Activated CD4-positive, alpha-beta memory T cell treated with anti-CD3 and anti-CD28 coated beads for 36 hours (primary cell): Measurements from ENCODE around the gene EEA1. TPM values are rescaled to one million over a fixed set of nuclear protein-coding genes. Genes with fewer than 3 reads are reported as not detected.

Source experiments
- CTCF ChIA-PET: fragments of 350-600 bp; sonication (Branson Sonifier 250); formaldehyde crosslinking; loops from one replicate; lab custom pipeline; 2021; ENCODE audit warnings: antibody characterized with exemption, inconsistent platforms; lab: Charles Lee
- POLR2A ChIA-PET: fragments of 350-600 bp; sonication (Branson Sonifier 250); formaldehyde crosslinking; loops from one replicate; lab custom pipeline; 2021; ENCODE audit warnings: antibody characterized with exemption; lab: Charles Lee
- DNase-seq: peaks from one replicate; pipeline ENCODE4 v3.0.0-alpha.2; 2020
- H3K27ac Mint-ChIP-seq: one replicate; pipeline ENCODE4 v1.8.0; 2021; ENCODE audit warnings: mixed read lengths
- H3K27me3 Mint-ChIP-seq: one replicate; pipeline ENCODE4 v1.8.0; 2021; ENCODE audit warnings: mixed read lengths
- H3K36me3 Mint-ChIP-seq: one replicate; pipeline ENCODE4 v1.8.0; 2021; ENCODE audit warnings: mixed read lengths
- H3K4me1 Mint-ChIP-seq: one replicate; pipeline ENCODE4 v1.8.0; 2021; ENCODE audit warnings: low read depth, mixed read lengths
- H3K4me3 Mint-ChIP-seq: one replicate; pipeline ENCODE4 v1.8.0; 2021; ENCODE audit warnings: mild to moderate bottlenecking, mixed read lengths
- H3K9me3 Mint-ChIP-seq: one replicate; pipeline ENCODE4 v1.8.0; 2021; ENCODE audit warnings: mixed read lengths
- intact Hi-C: fragments of 100-400 bp; cut with micrococcal nuclease; formaldehyde crosslinking; loops from one replicate; pipeline ENCODE4 v1.15.1; 2023
- total RNA-seq, 2 experiments: library from RNA; stranded (reverse); gene quantifications; one replicate each; pipeline ENCODE4 v1.2.3, GENCODE V29; 2021

Gene EEA1
- total RNA-seq, 2 experiments from 2014 or later, result 17.5 to 17.7 TPM

DNA sequence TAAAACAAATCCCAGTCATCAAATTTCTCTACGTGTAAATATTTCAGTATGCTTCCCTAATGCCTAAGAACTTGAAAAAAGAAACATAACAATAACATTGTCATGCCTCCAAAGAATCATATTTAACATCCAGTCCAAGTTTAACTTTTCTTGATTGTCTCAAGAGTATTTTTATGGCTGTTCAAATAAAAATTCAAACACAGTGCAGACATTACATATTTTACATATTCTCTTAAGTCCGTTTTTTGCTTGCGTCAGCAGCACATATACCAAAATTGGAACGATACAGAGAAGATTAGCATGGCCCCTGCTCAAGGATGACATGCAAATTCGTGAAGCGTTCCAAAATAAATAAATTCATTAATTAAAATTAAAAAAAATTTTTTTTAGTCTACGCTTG, 23.3 kb upstream of the EEA1 start:
- no peak overlapping the region for H3K27ac Mint-ChIP-seq
- POLR2A ChIA-PET, result no interaction called here

DNA sequence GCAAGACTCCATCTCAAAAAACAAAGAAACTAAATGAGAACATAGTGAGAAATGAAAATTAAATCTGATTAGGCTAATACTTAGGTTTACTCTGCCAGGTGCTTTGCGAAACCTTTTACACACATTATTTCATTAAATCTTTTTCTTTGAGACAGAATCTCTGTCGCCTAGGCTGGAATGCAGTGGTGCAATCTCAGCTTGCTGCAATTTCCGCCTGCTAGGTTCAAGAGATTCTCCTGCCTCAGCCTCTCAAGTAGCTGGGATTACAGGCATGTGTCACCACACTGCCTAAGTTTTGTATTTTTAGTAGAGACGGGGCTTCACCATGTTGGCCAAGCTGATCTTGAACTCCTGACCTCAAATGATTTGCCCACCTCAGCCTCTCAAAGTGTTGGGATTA, 21.9 kb upstream of the EEA1 start:
- intact Hi-C loops, result no loop called here
- no peak overlapping the region for H3K4me3 Mint-ChIP-seq
- no peak overlapping the region for H3K27ac Mint-ChIP-seq
- ChIA-PET CTCF (no interaction called here), POLR2A (no interaction called here)
- H3K27me3 Mint-ChIP-seq, result peaks cover 5% of the 10 kb centered on the region
- H3K4me1 Mint-ChIP-seq, result no peaks in the 10 kb centered on the region
- no peaks in the 10 kb centered on the region for H3K9me3 Mint-ChIP-seq
- H3K36me3 Mint-ChIP-seq, result peaks cover 2% of the 10 kb centered on the region
- DNase-seq, result no peak

More for the DNA sequence above, 23.3 kb upstream of the EEA1 start:
- no peak for DNase-seq
- Mint-ChIP-seq H3K36me3 (peaks cover 2% of the 10 kb centered on the region), H3K4me3 (no peak overlapping the region), H3K4me1 (no peaks in the 10 kb centered on the region), H3K27me3 (peaks cover 3% of the 10 kb centered on the region), H3K9me3 (no peaks in the 10 kb centered on the region)
- intact Hi-C loops, result no loop called here
- CTCF ChIA-PET, result no interaction called here

DNA sequence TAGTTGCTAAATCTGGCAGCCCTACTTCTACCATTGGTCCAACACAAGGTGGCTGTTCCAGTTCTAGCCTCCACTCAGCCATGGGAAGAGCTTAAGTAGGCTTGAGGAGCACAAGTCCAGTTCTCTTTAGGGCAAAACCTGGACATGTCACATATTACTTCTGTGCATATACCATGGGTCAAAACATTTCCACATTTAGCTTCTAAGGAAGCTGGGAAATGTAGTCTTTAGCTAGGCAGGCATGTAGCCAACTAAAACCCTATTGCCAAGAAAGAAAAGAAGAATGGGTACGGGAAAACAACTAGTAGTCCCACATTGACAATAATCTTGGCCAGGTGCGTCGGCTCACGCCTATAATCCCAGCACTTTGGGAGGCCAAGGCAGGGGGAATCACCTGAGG, 20.9 kb upstream of the EEA1 start:
- Mint-ChIP-seq H3K36me3 (peaks cover 2% of the 10 kb centered on the region), H3K9me3 (no peaks in the 10 kb centered on the region), H3K4me1 (no peaks in the 10 kb centered on the region), H3K4me3 (no peak overlapping the region), H3K27me3 (peaks cover 5% of the 10 kb centered on the region), H3K27ac (no peak overlapping the region)
- POLR2A ChIA-PET, result no interaction called here
- no peak for DNase-seq
- intact Hi-C loops, result no loop called here
- CTCF ChIA-PET, result no interaction called here

DNA sequence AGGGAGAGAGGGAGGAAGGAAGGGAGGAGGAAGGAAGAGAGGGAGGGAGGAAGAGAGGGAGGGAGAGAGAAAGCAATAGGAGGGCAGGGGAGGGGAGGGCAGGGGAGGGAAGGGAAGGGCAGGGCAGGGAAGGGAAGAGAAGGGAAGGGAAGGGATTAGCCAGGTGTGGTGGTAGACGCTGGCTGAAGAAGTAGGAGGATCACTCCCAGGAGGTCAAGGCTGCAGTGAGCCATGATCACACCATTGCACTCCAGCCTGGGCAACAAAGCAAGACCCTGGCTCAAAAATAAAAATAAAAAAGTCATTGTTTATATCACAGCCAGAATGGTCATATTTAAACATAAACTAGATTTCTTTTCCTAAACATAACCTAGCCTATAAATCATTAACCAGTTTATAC, 20.4 kb upstream of the EEA1 start:
- POLR2A ChIA-PET, result no interaction called here
- Mint-ChIP-seq H3K4me1 (no peaks in the 10 kb centered on the region), H3K9me3 (no peaks in the 10 kb centered on the region), H3K27ac (no peak overlapping the region), H3K4me3 (no peak overlapping the region), H3K36me3 (peaks cover 2% of the 10 kb centered on the region), H3K27me3 (peaks cover 5% of the 10 kb centered on the region)
- DNase-seq, result no peak
- intact Hi-C loops, result no loop called here
- CTCF ChIA-PET, result no interaction called here

DNA sequence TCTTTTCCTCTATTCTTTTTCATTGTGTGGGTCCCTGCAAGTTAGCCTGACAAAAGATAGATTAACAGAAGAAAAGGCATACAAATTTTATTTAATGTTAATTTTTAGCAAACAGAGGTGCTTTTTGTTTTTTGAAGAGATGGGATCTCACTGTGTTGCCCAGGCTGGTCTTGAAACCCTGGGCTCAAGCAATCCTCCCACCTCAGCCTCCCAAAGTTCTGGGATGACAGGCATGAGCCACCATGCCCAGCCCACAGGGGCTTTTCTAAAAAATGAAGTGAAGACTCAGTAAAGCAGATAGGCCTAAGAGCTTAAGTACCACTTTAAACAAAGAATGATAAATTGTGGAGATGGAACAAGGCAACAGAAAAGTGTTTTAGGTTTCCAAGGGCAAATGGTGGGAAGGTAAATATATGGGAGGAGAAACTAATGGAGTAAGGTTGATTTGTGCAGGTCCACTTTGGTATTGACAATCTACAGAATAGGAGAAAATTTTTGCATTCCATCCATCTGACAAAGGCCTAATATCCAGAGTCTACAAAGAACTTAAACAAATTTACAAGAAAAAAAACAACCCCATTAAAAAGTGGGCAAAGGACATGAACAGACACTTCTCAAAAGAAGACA, 18.6 kb upstream of the EEA1 start:
- Mint-ChIP-seq H3K9me3 (no peaks in the 10 kb centered on the region), H3K4me1 (no peaks in the 10 kb centered on the region), H3K27ac (no peak overlapping the region), H3K4me3 (no peak overlapping the region), H3K36me3 (peaks cover 2% of the 10 kb centered on the region), H3K27me3 (peaks cover 5% of the 10 kb centered on the region)
- ChIA-PET CTCF (no interaction called here), POLR2A (no interaction called here)
- no peak for DNase-seq
- intact Hi-C loops, result no loop called here

DNA sequence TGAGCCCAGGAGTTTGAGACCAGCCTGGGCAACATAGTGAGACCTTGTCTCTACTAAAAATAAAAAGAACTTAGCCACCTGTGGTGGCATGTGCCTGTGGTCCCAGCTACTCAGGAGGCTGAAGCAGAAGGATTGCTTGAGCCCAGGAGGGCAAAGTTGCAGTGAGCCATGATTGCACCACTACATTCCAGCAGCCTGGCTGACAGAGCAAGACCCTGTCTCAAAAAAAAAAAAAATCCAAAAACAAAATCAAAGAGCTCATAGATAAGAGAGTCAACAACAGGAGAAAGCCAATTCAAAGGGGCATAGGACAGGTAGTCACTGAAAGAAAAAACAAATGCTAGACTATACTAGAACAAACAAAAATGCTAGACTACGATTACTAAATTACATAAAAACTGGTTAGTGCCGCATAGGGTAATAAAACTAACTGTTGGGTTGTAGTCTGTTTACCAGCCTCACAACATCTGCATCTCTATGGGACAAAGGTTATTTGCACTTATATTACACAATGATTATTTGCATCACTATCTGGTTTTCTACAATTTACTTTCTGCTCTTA, 16.6 kb upstream of the EEA1 start:
- DNase-seq, result no peak
- Mint-ChIP-seq H3K36me3 (peaks cover 2% of the 10 kb centered on the region), H3K4me3 (no peak overlapping the region), H3K27ac (no peak overlapping the region), H3K9me3 (no peaks in the 10 kb centered on the region), H3K27me3 (peaks cover 2% of the 10 kb centered on the region), H3K4me1 (no peaks in the 10 kb centered on the region)
- POLR2A ChIA-PET, result no interaction called here
- CTCF ChIA-PET, result no interaction called here
- intact Hi-C loops, result no loop called here

DNA sequence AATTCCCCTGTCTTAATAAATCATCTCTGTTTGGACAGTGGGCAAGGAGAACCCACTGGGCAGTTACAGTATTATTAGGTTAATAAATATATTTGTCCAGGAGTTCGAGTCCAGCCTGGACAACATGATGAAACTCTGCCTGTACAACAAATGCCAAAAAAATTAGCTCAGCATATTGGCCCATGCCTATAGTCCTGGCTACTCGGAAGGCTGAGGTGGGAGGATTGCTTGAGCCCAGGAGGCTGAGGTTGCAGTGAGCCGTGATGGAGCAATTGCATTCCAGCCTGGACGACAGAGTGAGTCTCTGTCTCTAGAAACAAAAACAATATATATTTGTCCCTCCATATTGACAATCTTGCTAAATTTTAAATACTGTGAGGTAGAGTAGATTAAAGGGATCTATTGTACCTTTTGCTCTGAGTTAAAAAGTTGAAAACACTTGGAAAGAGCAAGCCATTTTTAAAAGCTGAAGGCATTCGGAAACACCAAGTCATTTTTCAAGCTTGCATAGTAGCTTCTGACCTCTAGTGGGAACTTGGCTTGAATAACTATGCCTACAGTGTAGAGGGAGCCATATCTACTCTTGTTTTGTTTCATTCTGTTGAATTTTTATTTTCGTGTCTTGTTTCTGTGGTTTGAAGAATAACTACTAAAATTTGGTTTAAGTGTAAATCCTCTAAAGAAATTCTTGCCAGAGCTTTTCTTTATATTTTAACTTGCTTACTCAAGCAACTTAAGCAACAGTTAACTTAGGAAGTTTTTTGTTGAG, 14.6 kb upstream of the EEA1 start:
- no peak overlapping the region for H3K27ac Mint-ChIP-seq
- POLR2A ChIA-PET, result no interaction called here
- peaks cover 2% of the 10 kb centered on the region for H3K27me3 Mint-ChIP-seq
- intact Hi-C loops, result no loop called here
- CTCF ChIA-PET, result interaction anchor here (0.6 to 0.7 kb wide), 2 partner anchors 65 to 158 kb away, joined by 3 to 4 read pairs; no protein-coding TSS in a partner anchor
- no peaks in the 10 kb centered on the region for H3K9me3 Mint-ChIP-seq
- no peak overlapping the region for H3K4me3 Mint-ChIP-seq
- no peak for DNase-seq
- H3K36me3 Mint-ChIP-seq, result peaks cover 2% of the 10 kb centered on the region
- no peaks in the 10 kb centered on the region for H3K4me1 Mint-ChIP-seq

DNA sequence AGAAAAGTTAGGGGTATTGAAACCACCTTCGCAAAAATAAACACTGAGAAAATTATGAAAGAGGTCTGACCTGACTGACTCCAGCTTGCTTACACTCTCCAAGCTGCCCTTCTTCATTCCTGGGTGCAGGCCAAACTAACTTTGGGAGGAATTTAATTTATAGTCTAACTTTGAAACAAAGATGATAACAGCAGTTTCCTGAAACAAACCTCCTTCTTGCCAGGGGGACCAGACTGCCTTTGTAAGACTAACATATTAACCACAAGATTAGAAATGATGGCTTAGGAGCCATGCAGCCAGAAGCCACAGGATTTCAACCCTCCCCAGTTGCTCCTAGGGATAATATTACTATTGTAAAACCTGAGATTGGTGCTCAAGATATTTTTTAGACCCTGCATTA, 13.8 kb upstream of the EEA1 start:
- Mint-ChIP-seq H3K4me3 (no peak overlapping the region), H3K36me3 (peaks cover 2% of the 10 kb centered on the region), H3K4me1 (no peaks in the 10 kb centered on the region), H3K9me3 (no peaks in the 10 kb centered on the region), H3K27ac (no peak overlapping the region), H3K27me3 (peaks cover 2% of the 10 kb centered on the region)
- intact Hi-C loops, result no loop called here
- POLR2A ChIA-PET, result no interaction called here
- CTCF ChIA-PET, result no interaction called here
- DNase-seq, result no peak

DNA sequence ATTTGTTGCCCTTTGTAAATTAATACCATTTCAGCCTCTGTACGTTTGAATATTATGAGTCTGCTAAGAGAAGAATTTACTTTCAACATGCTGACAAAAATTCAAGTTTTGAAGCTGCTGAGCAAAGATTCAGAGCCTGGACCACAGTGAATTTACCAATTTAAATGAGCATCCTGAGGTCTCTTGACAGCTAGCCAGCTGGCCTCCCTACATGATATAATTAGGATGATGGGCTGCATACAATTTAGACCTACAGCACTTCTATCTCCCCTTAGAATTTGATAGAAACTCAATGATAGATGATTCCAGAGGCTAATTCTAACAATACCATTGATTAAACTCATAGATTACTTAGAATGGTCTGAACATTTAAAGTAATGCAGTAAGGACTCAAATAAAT, 10.0 kb upstream of the EEA1 start:
- intact Hi-C loops, result no loop called here
- Mint-ChIP-seq H3K36me3 (no peaks in the 10 kb centered on the region), H3K27ac (no peak overlapping the region), H3K27me3 (no peaks in the 10 kb centered on the region), H3K9me3 (no peaks in the 10 kb centered on the region), H3K4me1 (no peaks in the 10 kb centered on the region), H3K4me3 (no peak overlapping the region)
- POLR2A ChIA-PET, result no interaction called here
- CTCF ChIA-PET, result interaction anchor here (0.6 kb wide), 1 partner anchor 15 kb away, joined by 3 read pairs; no protein-coding TSS in a partner anchor
- no peak for DNase-seq

DNA sequence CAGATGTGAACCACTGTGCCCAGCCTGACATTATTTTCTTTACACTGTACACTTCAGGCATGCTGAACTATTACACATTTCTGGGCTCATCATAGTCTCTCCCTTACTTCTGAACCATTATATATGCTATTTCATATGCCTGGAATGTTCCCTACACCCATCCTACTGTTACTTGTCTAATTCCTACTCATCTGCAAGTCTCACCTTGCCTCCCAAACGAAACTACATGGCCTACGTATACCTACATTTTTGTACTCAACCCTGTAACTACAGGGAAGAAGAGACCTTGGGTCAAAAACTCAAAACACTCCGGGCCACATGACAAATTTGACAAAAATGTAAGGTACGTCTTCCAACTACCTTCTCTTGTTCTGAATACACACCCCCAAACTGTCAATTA, 9.5 kb upstream of the EEA1 start:
- intact Hi-C loops, result no loop called here
- H3K36me3 Mint-ChIP-seq, result no peaks in the 10 kb centered on the region
- H3K4me1 Mint-ChIP-seq, result no peaks in the 10 kb centered on the region
- H3K27ac Mint-ChIP-seq, result no peak overlapping the region
- no peaks in the 10 kb centered on the region for H3K27me3 Mint-ChIP-seq
- DNase-seq, result no peak
- no peak overlapping the region for H3K4me3 Mint-ChIP-seq
- ChIA-PET POLR2A (no interaction called here), CTCF (interaction anchor here (1.2 kb wide), 1 partner anchor 9 kb away, joined by 3 read pairs; the partner anchor contains the start of gene EEA1)
- H3K9me3 Mint-ChIP-seq, result no peaks in the 10 kb centered on the region

DNA sequence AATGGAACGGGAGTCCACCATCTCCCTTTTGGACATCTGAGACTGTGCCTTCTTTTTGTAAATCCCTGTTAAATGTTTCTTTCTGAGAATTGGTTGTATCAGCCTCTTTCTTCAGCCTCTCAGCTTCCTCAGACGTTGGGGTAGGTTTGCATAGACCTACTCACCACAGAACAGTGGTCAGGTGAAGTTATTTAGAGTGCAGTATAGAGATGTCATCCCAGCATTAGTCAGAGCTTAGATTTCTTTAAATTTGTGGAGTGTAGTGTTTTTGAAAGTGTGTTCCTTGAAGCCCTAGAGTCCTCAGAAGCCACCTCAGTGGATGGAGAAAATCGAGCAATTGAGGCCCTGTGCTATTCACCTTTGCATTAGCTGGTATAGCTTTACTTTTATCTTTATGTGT, 8.9 kb upstream of the EEA1 start:
- H3K4me1 Mint-ChIP-seq, result no peaks in the 10 kb centered on the region
- POLR2A ChIA-PET, result no interaction called here
- CTCF ChIA-PET, result interaction anchor here (1.2 kb wide), 1 partner anchor 9 kb away, joined by 3 read pairs; the partner anchor contains the start of gene EEA1
- no peaks in the 10 kb centered on the region for H3K36me3 Mint-ChIP-seq
- intact Hi-C loops, result no loop called here
- no peak overlapping the region for H3K27ac Mint-ChIP-seq
- H3K4me3 Mint-ChIP-seq, result no peak overlapping the region
- H3K27me3 Mint-ChIP-seq, result no peaks in the 10 kb centered on the region
- no peak for DNase-seq
- no peaks in the 10 kb centered on the region for H3K9me3 Mint-ChIP-seq

DNA sequence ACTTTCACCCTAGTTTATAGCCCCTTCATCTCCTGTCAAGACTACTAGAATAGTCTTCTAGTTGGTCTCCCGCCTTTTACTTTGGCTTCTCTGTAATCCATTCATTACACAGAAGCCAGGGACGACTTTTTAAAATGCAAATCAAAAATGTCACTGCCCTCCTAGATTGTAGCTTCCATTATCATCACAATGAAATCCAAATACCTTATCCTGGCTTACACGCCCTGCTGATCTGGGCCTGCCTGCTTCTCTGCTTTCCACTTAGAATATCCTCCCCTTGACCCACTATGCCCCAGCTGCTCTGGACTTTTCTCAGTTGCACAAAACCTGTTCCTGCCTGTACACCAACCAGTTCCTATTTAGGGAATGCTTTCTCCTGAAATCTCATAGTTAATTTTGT, 4.5 kb upstream of the EEA1 start:
- no peak for DNase-seq
- H3K27ac Mint-ChIP-seq, result no peak overlapping the region
- intact Hi-C loops, result no loop called here
- peaks cover 9% of the 10 kb centered on the region for H3K4me1 Mint-ChIP-seq
- no peak overlapping the region for H3K4me3 Mint-ChIP-seq
- no peaks in the 10 kb centered on the region for H3K27me3 Mint-ChIP-seq
- no peaks in the 10 kb centered on the region for H3K36me3 Mint-ChIP-seq
- ChIA-PET POLR2A (no interaction called here), CTCF (interaction anchor here (1.1 kb wide), 1 partner anchor 486 kb away, joined by 3 read pairs; no protein-coding TSS in a partner anchor)
- H3K9me3 Mint-ChIP-seq, result no peaks in the 10 kb centered on the region
